Panc1 (cell line): ENCODE data around the gene LRRC38.

ENCODE experiments used
- POLR2AphosphoS5 ChIP-seq: IDR thresholded peaks from 2 replicates; pipeline ENCODE4 v1.6.1; 2012; ENCODE audit warnings: mild to moderate bottlenecking, low read depth, low read length, moderate library complexity
- REST ChIP-seq, 2 experiments: IDR thresholded peaks; 2 replicates each; pipeline ENCODE4 v1.6.1; 2011 to 2012; ENCODE audit warnings: low read depth in 2 of 2, control low read depth in 1 of 2, low read length in 1 of 2, mild to moderate bottlenecking in 1 of 2, moderate library complexity in 1 of 2; ENCODE audit not compliant: insufficient read depth in 1 of 2
- TF ChIP-seq, protein P1 (sequence below): fragments of 450-650 bp; IDR thresholded peaks from 2 replicates; pipeline ENCODE4 v1.5.1; 2017; ENCODE audit warnings: mild to moderate bottlenecking

DNA sequence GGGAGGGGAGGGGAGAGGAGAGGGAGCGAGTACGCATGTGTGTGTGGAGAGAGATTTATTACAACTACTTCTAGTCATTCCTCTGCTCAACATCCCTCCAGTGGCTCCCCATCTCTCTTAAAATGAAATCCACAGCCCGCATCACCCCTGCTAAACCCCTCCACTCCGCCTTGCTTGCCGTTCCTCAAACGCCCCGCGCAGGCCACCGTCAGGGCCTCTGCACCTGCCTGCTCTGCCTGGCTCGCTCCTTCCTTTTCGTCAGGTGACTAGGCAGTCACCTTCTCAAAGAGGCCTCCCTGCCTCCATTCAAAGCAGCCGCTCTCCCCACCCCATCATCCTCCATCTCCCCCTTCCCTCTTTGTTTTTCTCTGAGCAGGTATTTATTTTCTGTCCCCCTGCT, 29.9 kb downstream of the LRRC38 start:
- TF ChIP-seq, protein P1, sequence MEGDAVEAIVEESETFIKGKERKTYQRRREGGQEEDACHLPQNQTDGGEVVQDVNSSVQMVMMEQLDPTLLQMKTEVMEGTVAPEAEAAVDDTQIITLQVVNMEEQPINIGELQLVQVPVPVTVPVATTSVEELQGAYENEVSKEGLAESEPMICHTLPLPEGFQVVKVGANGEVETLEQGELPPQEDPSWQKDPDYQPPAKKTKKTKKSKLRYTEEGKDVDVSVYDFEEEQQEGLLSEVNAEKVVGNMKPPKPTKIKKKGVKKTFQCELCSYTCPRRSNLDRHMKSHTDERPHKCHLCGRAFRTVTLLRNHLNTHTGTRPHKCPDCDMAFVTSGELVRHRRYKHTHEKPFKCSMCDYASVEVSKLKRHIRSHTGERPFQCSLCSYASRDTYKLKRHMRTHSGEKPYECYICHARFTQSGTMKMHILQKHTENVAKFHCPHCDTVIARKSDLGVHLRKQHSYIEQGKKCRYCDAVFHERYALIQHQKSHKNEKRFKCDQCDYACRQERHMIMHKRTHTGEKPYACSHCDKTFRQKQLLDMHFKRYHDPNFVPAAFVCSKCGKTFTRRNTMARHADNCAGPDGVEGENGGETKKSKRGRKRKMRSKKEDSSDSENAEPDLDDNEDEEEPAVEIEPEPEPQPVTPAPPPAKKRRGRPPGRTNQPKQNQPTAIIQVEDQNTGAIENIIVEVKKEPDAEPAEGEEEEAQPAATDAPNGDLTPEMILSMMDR, result no peak
- no peak for TF ChIP-seq REST (IDR thresholded peaks at IDR 0.05; ENCODE audit: insufficient read depth in 1 of 2, low read depth in 2 of 2, low read length in 1 of 2)
- TF ChIP-seq POLR2AphosphoS5, result no peak
